Measurements from ENCODE around the gene UPK3BL2. TPM values are rescaled to one million over a fixed set of nuclear protein-coding genes. Genes with fewer than 3 reads are reported as not detected.
"Not testable (repeated sequence)": the region's sequence is repeated elsewhere in the genome, so short reads cannot be mapped to it uniquely, and the experiment has no call there.

Gene UPK3BL2
- total RNA-seq, 2 donors from 2014 or later, result 52.5 to 84.2 TPM

GRCh38 chr7:102517550-102518147 lies 25.8 kb downstream of the UPK3BL2 start, which contains the start of gene RASA4B:
RASA4B (minus strand) TSS chr7:102517777; CDS start chr7:102517710, 67 bp downstream.
- not testable (repeated sequence) for H3K27ac Mint-ChIP-seq; H3K36me3 Mint-ChIP-seq (ENCODE audit: low read depth); H3K27me3 Mint-ChIP-seq; H3K9me3 ChIP-seq (ENCODE audit: control insufficient read depth, low read length, poor library complexity, severe bottlenecking); H3K4me1 Mint-ChIP-seq
- DNase-seq (peak in 2 of 3 donors; percentile 27 to 35), ATAC-seq (peak; percentile 100)
- H3K4me3 Mint-ChIP-seq, result peak within 1 kb of the TSS; percentile 71

DNA sequence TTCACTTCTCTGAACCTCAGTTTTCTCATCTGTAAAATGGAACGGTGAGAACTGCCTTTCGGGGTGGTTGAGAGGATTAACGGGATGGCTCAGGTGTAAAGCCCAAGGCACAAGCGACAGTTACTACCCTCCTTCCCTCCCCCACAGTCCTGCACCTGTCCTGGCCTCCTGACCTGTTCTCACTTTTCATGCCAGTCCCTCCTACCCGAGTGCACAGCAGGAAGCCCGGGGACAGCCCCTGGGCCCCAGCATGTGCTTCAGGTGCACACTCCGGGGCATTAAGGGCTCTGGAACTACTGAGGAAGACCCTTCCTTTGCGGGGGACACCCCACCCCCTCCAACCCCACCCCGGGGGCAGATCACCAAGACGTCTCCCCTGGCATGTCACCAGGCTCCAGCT lies 26.5 kb downstream of the UPK3BL2 start:
- not testable (repeated sequence) for H3K36me3 Mint-ChIP-seq (ENCODE audit: low read depth); H3K27ac Mint-ChIP-seq; H3K9me3 ChIP-seq (ENCODE audit: control insufficient read depth, low read length, poor library complexity, severe bottlenecking); H3K27me3 Mint-ChIP-seq; H3K4me1 Mint-ChIP-seq; H3K4me3 Mint-ChIP-seq; ATAC-seq; DNase-seq

GRCh38 chr7:102515889-102516288 lies 27.6 kb downstream of the UPK3BL2 start:
- not testable (repeated sequence) for ATAC-seq; DNase-seq; H3K27ac Mint-ChIP-seq; H3K36me3 Mint-ChIP-seq (ENCODE audit: low read depth); H3K27me3 Mint-ChIP-seq; H3K4me3 Mint-ChIP-seq; H3K9me3 ChIP-seq (ENCODE audit: control insufficient read depth, low read length, poor library complexity, severe bottlenecking); H3K4me1 Mint-ChIP-seq

DNA sequence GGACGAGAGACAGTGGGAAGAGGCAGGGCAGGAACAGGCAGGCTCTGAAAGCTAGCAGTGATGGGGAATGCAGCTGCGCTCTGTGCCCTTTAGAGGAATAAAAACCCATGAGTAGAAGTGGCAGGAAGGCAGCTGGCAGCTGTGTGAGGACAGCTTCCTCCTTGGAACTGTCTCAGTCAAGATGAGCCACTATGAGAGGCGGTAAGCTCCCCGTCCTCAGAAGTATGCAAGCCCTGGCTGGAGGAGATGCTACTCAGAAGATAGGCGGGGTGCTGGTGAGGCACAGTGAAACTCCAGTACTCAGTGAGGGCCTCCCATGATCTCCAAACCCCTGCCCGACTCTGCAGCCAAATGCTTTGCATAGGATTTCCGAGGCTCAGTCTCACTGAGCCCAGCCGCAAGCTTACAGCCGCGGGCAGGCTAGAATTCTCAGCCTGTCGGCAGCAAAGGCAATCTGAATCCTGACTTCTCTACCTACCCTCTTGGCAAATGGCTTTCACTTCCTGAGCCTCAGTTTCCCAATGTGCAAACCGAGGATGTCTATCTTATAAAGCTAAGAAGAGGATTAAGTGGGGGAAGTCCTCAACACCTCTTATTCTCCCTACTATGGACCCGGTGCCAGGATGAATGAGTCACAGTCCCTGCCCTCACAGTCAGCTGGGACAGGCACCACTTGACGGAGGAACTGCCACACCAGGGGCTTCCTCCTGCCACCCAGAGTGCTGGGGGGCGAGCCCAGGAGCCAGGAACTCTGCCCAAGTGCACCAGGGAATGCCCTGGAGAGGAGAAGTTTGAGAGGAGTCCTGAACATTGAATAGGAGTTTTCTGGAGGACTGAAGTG lies 28.4 kb downstream of the UPK3BL2 start:
- not testable (repeated sequence) for H3K4me3 Mint-ChIP-seq; H3K4me1 Mint-ChIP-seq; ATAC-seq; DNase-seq; H3K27ac Mint-ChIP-seq; H3K36me3 Mint-ChIP-seq (ENCODE audit: low read depth); H3K27me3 Mint-ChIP-seq; H3K9me3 ChIP-seq (ENCODE audit: control insufficient read depth, low read length, poor library complexity, severe bottlenecking)

GRCh38 chr7:102512642-102513221 lies 30.8 kb downstream of the UPK3BL2 start:
- DNase-seq; H3K4me1 Mint-ChIP-seq; ATAC-seq; H3K27me3 Mint-ChIP-seq; H3K27ac Mint-ChIP-seq; H3K9me3 ChIP-seq (ENCODE audit: control insufficient read depth, low read length, poor library complexity, severe bottlenecking); H3K36me3 Mint-ChIP-seq (ENCODE audit: low read depth): not testable (repeated sequence)
- peak overlapping the region; percentile 50 for H3K4me3 Mint-ChIP-seq

GRCh38 chr7:102511860-102512522 lies 31.5 kb downstream of the UPK3BL2 start:
- not testable (repeated sequence) for H3K4me1 Mint-ChIP-seq; H3K36me3 Mint-ChIP-seq (ENCODE audit: low read depth); H3K9me3 ChIP-seq (ENCODE audit: control insufficient read depth, low read length, poor library complexity, severe bottlenecking); H3K27ac Mint-ChIP-seq; DNase-seq; H3K27me3 Mint-ChIP-seq
- peak; percentile 83 for ATAC-seq
- H3K4me3 Mint-ChIP-seq, result peak overlapping the region; percentile 50

- not testable (repeated sequence) for H3K9me3 ChIP-seq (ENCODE audit: control insufficient read depth, low read length, poor library complexity, severe bottlenecking); H3K36me3 Mint-ChIP-seq (ENCODE audit: low read depth); H3K27ac Mint-ChIP-seq; H3K4me1 Mint-ChIP-seq; H3K27me3 Mint-ChIP-seq; DNase-seq; H3K4me3 Mint-ChIP-seq; ATAC-seq
These were observed 32.9 kb downstream of the UPK3BL2 start for GRCh38 chr7:102510575-102510974.

GRCh38 chr7:102507410-102508088 lies 35.9 kb downstream of the UPK3BL2 start:
- H3K9me3 ChIP-seq (ENCODE audit: control insufficient read depth, low read length, poor library complexity, severe bottlenecking); H3K27me3 Mint-ChIP-seq; H3K27ac Mint-ChIP-seq; DNase-seq; ATAC-seq; H3K36me3 Mint-ChIP-seq (ENCODE audit: low read depth); H3K4me3 Mint-ChIP-seq; H3K4me1 Mint-ChIP-seq: not testable (repeated sequence)

DNA sequence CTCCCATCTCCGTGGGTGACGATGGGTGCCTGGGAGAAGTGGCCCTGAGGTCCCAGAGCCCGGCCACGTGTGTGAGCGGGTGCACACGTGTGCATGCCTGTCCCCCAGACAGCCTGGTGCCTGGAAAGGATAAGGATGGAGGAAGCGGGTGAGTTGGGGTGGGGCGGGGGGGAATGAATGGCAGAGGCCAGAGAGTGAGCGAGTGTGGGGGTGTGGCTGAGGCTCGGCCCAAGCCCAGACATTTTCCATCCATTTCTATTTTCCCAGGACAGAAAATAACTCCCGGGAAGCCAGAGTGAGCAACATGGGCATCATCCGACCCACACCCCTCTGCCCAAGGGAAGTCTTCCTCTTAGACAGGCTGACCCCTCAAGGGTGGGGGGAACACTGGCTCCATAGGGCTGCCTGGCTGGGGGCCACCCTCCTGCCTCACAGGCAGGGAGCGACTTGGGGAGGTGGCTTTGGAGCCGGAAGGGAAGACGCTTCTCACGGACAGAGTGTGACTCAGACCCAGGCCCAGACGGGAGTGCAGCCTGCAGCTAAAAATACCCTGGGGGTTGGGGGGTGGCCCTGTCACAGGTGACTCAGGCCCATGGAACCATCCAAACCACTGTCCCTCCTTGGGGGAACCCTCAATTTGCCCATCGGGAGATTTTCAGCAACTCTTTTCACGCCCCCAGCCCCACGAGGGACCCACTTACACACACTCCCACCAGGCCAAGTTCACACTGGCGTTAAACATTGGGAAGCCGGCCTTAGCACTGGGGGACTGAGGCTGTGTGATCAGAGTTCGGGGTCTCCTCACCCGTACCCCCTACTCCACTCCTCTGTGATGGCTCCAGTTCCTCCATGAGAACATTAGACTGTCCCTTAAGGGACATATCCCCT lies 38.0 kb downstream of the UPK3BL2 start:
- not testable (repeated sequence) for H3K36me3 Mint-ChIP-seq (ENCODE audit: low read depth); H3K4me1 Mint-ChIP-seq; H3K9me3 ChIP-seq (ENCODE audit: control insufficient read depth, low read length, poor library complexity, severe bottlenecking); DNase-seq; H3K27me3 Mint-ChIP-seq; H3K27ac Mint-ChIP-seq; H3K4me3 Mint-ChIP-seq; ATAC-seq

- H3K4me3 Mint-ChIP-seq; H3K27ac Mint-ChIP-seq; H3K4me1 Mint-ChIP-seq; H3K27me3 Mint-ChIP-seq; H3K36me3 Mint-ChIP-seq (ENCODE audit: low read depth); H3K9me3 ChIP-seq (ENCODE audit: control insufficient read depth, low read length, poor library complexity, severe bottlenecking); ATAC-seq; DNase-seq: not testable (repeated sequence)
These were observed 40.4 kb downstream of the UPK3BL2 start for GRCh38 chr7:102503141-102503540.

- not testable (repeated sequence) for H3K9me3 ChIP-seq (ENCODE audit: control insufficient read depth, low read length, poor library complexity, severe bottlenecking); H3K27me3 Mint-ChIP-seq; H3K4me1 Mint-ChIP-seq; DNase-seq; H3K4me3 Mint-ChIP-seq; H3K27ac Mint-ChIP-seq; ATAC-seq; H3K36me3 Mint-ChIP-seq (ENCODE audit: low read depth)
These were observed 45.2 kb downstream of the UPK3BL2 start for GRCh38 chr7:102498321-102498720.

DNA sequence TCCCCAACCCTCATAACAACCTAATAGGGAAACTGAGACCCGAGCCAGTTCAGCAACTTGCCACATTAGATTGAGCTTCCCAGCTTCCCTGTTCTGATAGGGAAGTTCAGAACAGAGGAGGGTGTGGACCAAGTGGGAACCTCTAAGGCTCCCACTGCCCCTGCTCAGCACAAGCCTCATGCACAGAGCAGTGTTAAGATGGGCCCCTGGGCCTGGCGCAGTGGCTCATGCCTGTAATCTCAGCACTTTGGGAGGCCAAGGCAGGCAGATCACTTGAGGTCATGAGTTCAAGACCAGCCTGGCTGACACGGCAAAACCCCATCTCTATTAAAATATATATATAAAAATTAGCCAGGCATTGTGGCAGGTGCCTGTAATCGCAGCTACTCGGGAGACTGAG lies 46.2 kb downstream of the UPK3BL2 start:
- not testable (repeated sequence) for H3K9me3 ChIP-seq (ENCODE audit: control insufficient read depth, low read length, poor library complexity, severe bottlenecking); ATAC-seq; H3K27me3 Mint-ChIP-seq; H3K4me1 Mint-ChIP-seq; H3K27ac Mint-ChIP-seq; DNase-seq; H3K4me3 Mint-ChIP-seq; H3K36me3 Mint-ChIP-seq (ENCODE audit: low read depth)

All from T-helper 17 cell (primary cell).